SKM-1 treated with dmso at 0.1 percent for 144 hours (cell line): ENCODE results near the gene BEST2.

Experiments
- DNase-seq: peaks from one replicate; lab custom pipeline; 2025; ENCODE audit not compliant: unreplicated experiment; lab: John Stamatoyannopoulos, UW

BEST2 gene

GRCh38 chr19:12785431-12786031 lies 33.9 kb downstream of the BEST2 start:
- DNase-seq, result peak; percentile 71

- peak; percentile 72 for DNase-seq
Measured at GRCh38 chr19:12786141-12786870, 34.7 kb downstream of the BEST2 start.

- DNase-seq, result no peak
Measured at GRCh38 chr19:12786952-12787351, 35.4 kb downstream of the BEST2 start.

GRCh38 chr19:12787458-12787857 lies 35.9 kb downstream of the BEST2 start:
- DNase-seq, result no peak

GRCh38 chr19:12788042-12788681 lies 36.6 kb downstream of the BEST2 start:
- no peak for DNase-seq

GRCh38 chr19:12788682-12789097 lies 37.1 kb downstream of the BEST2 start:
- no peak for DNase-seq

GRCh38 chr19:12789098-12789903 lies 37.7 kb downstream of the BEST2 start:
- DNase-seq, result no peak

GRCh38 chr19:12789904-12790619 lies 38.5 kb downstream of the BEST2 start:
- DNase-seq, result peak; percentile 97

GRCh38 chr19:12790628-12791344 lies 39.2 kb downstream of the BEST2 start:
- DNase-seq, result no peak

- DNase-seq, result peak; percentile 87
Measured at GRCh38 chr19:12791345-12792050, 39.9 kb downstream of the BEST2 start, which contains the start of gene JUNB. Gene JUNB, plus strand, starts transcription at chr19:12791486. Its CDS starts 286 bp downstream, at chr19:12791772.

GRCh38 chr19:12792051-12792852 lies 40.7 kb downstream of the BEST2 start:
- DNase-seq, result peak; percentile 53

GRCh38 chr19:12792853-12793289 lies 41.3 kb downstream of the BEST2 start:
- DNase-seq, result no peak

GRCh38 chr19:12793290-12794195 lies 42.0 kb downstream of the BEST2 start:
- DNase-seq, result peak; percentile 69

- no peak for DNase-seq
Measured at GRCh38 chr19:12794196-12794941, 42.8 kb downstream of the BEST2 start.

GRCh38 chr19:12794971-12795381 lies 43.4 kb downstream of the BEST2 start:
- no peak for DNase-seq

- peak; percentile 74 for DNase-seq
Measured at GRCh38 chr19:12796146-12797071, 44.8 kb downstream of the BEST2 start.
